SK-N-SH (cell line): ENCODE results near the gene DNAH14. TPM values are rescaled to one million over a fixed set of nuclear protein-coding genes. Genes with fewer than 3 reads are reported as not detected.

Experiments
- CTCF ChIA-PET: fragments of 300-600, 350-600 bp; formaldehyde crosslinking; extraction: SDS; loops from one replicate; lab custom pipeline; 2021; lab: Yijun Ruan, JAX
- POLR2A ChIA-PET: fragments of 350-600 bp; sonication (Branson Sonifier 250); formaldehyde crosslinking; extraction: SDS; loops from one replicate; lab custom pipeline; 2020; ENCODE audit warnings: antibody characterized with exemption, inconsistent platforms; lab: Yijun Ruan, JAX
- DNase-seq: peaks from one replicate; pipeline ENCODE4 v3.0.0; 2012
- H2AFZ ChIP-seq: fragments of 200-600 bp; sonication (generic); 2 replicates; pipeline ENCODE4 v1.8.1; 2016; ENCODE audit warnings: antibody characterized with exemption, mild to moderate bottlenecking, low read depth
- H3F3A ChIP-seq: fragments of 200-600 bp; sonication (generic); replicated peaks from 2 replicates; pipeline ENCODE3; 2016; ENCODE audit warnings: antibody characterized with exemption, mild to moderate bottlenecking; ENCODE audit not compliant: insufficient read depth
- H3K27ac ChIP-seq, 2 experiments: fragments of 200-500 bp in 1 of 2; fragments of 200-600 bp in 1 of 2; sonication (Bioruptor generic) in 1 of 2; sonication (generic), shearing (Covaris generic) in 1 of 2; 2 replicates each; pipeline versions ENCODE4 v1.5.1 to v1.6.1; 2014 to 2016; ENCODE audit warnings: low read depth in 2 of 2, inconsistent platforms in 1 of 2, low read length in 1 of 2, mild to moderate bottlenecking in 1 of 2, mixed read lengths in 1 of 2
- H3K27me3 ChIP-seq: fragments of 200-600 bp; sonication (generic), shearing (Covaris generic); 2 replicates; pipeline ENCODE4 v1.6.1; 2016; ENCODE audit warnings: mixed run types; ENCODE audit not compliant: insufficient read depth
- H3K36me3 ChIP-seq, 2 experiments: fragments of 200-500 bp in 1 of 2; fragments of 200-600 bp in 1 of 2; sonication (Bioruptor generic) in 1 of 2; sonication (generic) in 1 of 2; replicated peaks in 1 of 2; 2 replicates each; pipeline versions ENCODE3 to v1.5.1; 2014 to 2016; ENCODE audit warnings: low read length in 1 of 2, mild to moderate bottlenecking in 1 of 2; ENCODE audit not compliant: insufficient read depth in 2 of 2, control insufficient read depth in 1 of 2
- H3K4me1 ChIP-seq, 2 experiments: fragments of 200-500 bp in 1 of 2; fragments of 200-600 bp in 1 of 2; sonication (Bioruptor generic) in 1 of 2; sonication (generic), shearing (Covaris generic) in 1 of 2; 2 replicates each; pipeline versions ENCODE4 v1.5.1 to v1.6.1; 2014 to 2016; ENCODE audit warnings: low read depth in 1 of 2, low read length in 1 of 2, mixed run types in 1 of 2; ENCODE audit not compliant: insufficient read depth in 2 of 2, control insufficient read depth in 1 of 2
- H3K4me2 ChIP-seq: fragments of 200-600 bp; sonication (generic), shearing (Covaris generic); 2 replicates; pipeline ENCODE4 v1.6.1; 2017; ENCODE audit warnings: mixed run types
- H3K4me3 ChIP-seq, 2 experiments: fragments of 200-500 bp in 1 of 2; fragments of 200-600 bp in 1 of 2; sonication (Bioruptor generic) in 1 of 2; sonication (generic), shearing (Covaris generic) in 1 of 2; 2 replicates each; pipeline versions ENCODE4 v1.5.1 to v1.8.1; 2014 to 2016; ENCODE audit warnings: low read depth in 2 of 2, inconsistent platforms in 1 of 2, low read length in 1 of 2, mild to moderate bottlenecking in 1 of 2, mixed read lengths in 1 of 2, moderate library complexity in 1 of 2
- H3K79me2 ChIP-seq: fragments of 200-600 bp; sonication (generic); 2 replicates; pipeline ENCODE4 v1.8.1; 2017; ENCODE audit warnings: mild to moderate bottlenecking; ENCODE audit not compliant: insufficient read depth
- H3K9ac ChIP-seq: fragments of 200-600 bp; sonication (generic); 2 replicates; pipeline ENCODE4 v1.6.1; 2017; ENCODE audit warnings: mixed run types
- H3K9me2 ChIP-seq: fragments of 200-600 bp; sonication (generic); 2 replicates; pipeline ENCODE4 v1.6.1; 2017; ENCODE audit warnings: mixed run types
- H3K9me3 ChIP-seq: fragments of 200-600 bp; sonication (generic); 2 replicates; pipeline ENCODE4 v1.6.1; 2017; ENCODE audit warnings: mixed run types, mild to moderate bottlenecking, moderate library complexity
- H4K20me1 ChIP-seq: fragments of 200-600 bp; sonication (generic); 2 replicates; pipeline ENCODE4 v1.6.1; 2017; ENCODE audit warnings: mild to moderate bottlenecking, mixed run types; ENCODE audit not compliant: insufficient read depth
- CHD2 ChIP-seq: fragments of 150-350 bp; IDR thresholded peaks from 2 replicates; pipeline ENCODE4 v1.6.1; 2018; ENCODE audit warnings: low read length; ENCODE audit not compliant: partially characterized antibody
- ELF1 ChIP-seq: IDR thresholded peaks from 2 replicates; pipeline ENCODE4 v1.4.0; 2012
- EZH2phosphoT487 ChIP-seq: fragments of 200-600 bp; sonication (generic); IDR thresholded peaks from 2 replicates; pipeline ENCODE4 v1.6.1; 2017; ENCODE audit warnings: low read depth, mixed run types, mild to moderate bottlenecking, antibody characterized with exemption, moderate library complexity, borderline replicate concordance
- FOXM1 ChIP-seq: IDR thresholded peaks from 2 replicates; pipeline ENCODE4 v1.4.0; 2012; ENCODE audit warnings: low read depth, mild to moderate bottlenecking
- GABPA ChIP-seq: IDR thresholded peaks from 2 replicates; pipeline ENCODE4 v1.4.0; 2012; ENCODE audit warnings: low read depth, mild to moderate bottlenecking
- GATA2 ChIP-seq: sonication (generic); formaldehyde crosslinking; IDR thresholded peaks from 2 replicates; pipeline ENCODE4 v1.5.0; 2020; ENCODE audit warnings: mild to moderate bottlenecking, missing genetic modification reagents
- JUND ChIP-seq: IDR thresholded peaks from 2 replicates; pipeline ENCODE4 v1.4.0; 2012
- MAX ChIP-seq: IDR thresholded peaks from 2 replicates; pipeline ENCODE4 v1.4.0; 2012; ENCODE audit warnings: low read depth
- MXI1 ChIP-seq: IDR thresholded peaks from 2 replicates; pipeline ENCODE4 v1.6.1; 2012; ENCODE audit warnings: mild to moderate bottlenecking, low read depth, low read length, improper control_type of control experiment
- POLR2AphosphoS5 ChIP-seq: IDR thresholded peaks from 2 replicates; pipeline ENCODE4 v1.6.1; 2012; ENCODE audit warnings: low read depth, low read length
- REST ChIP-seq: IDR thresholded peaks from 2 replicates; pipeline ENCODE4 v1.6.1; 2012; ENCODE audit warnings: mild to moderate bottlenecking, low read depth, low read length, moderate library complexity
- TAF1 ChIP-seq: IDR thresholded peaks from 2 replicates; pipeline ENCODE4 v1.6.1; 2012; ENCODE audit warnings: low read depth, mild to moderate bottlenecking, low read length, moderate library complexity, borderline replicate concordance
- TEAD4 ChIP-seq: IDR thresholded peaks from 2 replicates; pipeline ENCODE4 v1.4.0; 2012; ENCODE audit warnings: mild to moderate bottlenecking, borderline replicate concordance; ENCODE audit not compliant: insufficient read depth
- WGBS: methylation state at CpG from one replicate; pipeline ENCODE4 v1.1.6; 2017; ENCODE audit warnings: low lambda C conversion rate; 5-methylcytosine and 5-hydroxymethylcytosine counted together
- polyA plus RNA-seq, 3 experiments: library from polyadenylated mRNA; depleted of rRNA; stranded (reverse); fragments of >200 nt; gene quantifications; 2 replicates each; pipeline ENCODE4 v1.2.3, GENCODE V29; 2012

The DNAH14 gene
- polyA plus RNA-seq, 1 of the 3 experiments (the other 2 are of a cell fraction) = 8.0 TPM

- no peak overlapping the region for H2AFZ ChIP-seq
- H3K9ac ChIP-seq = no peak overlapping the region
- H3K9me2 ChIP-seq = no peaks in the 10 kb centered on the region
- TF ChIP-seq EZH2phosphoT487 (no peak), TEAD4 (no peak), MAX (no peak), MXI1 (no peak), FOXM1 (no peak), CHD2 (no peak), REST (no peak), TAF1 (no peak), ELF1 (no peak), JUND (no peak), GATA2 (CRISPR knock-in tag) (no peak), POLR2AphosphoS5 (no peak)
- DNase-seq = no peak
- H3K9me3 ChIP-seq = no peaks in the 10 kb centered on the region
- H3K27me3 ChIP-seq = no peaks in the 10 kb centered on the region; the same call in 1 of the 2 replicates
- H3F3A ChIP-seq = no peaks in the 10 kb centered on the region
- no peaks in the 10 kb centered on the region for H3K36me3 ChIP-seq
- H3K4me3 ChIP-seq = no peak overlapping the region
- ChIA-PET CTCF (interaction anchor here (0.8 to 3.4 kb wide), 21 partner anchors 8 to 655 kb away, joined by 3 to 36 read pairs (median 7); no protein-coding TSS in a partner anchor), POLR2A (no interaction called here)
- no peak overlapping the region for H3K4me2 ChIP-seq
- H3K27ac ChIP-seq = no peak overlapping the region
- H3K4me1 ChIP-seq = no peaks in the 10 kb centered on the region
- no peaks in the 10 kb centered on the region for H3K79me2 ChIP-seq
- no peaks in the 10 kb centered on the region for H4K20me1 ChIP-seq
These were observed 390.4 kb downstream of the DNAH14 start for GRCh38 chr1:225319871-225320270.

GRCh38 chr1:225321784-225322183, 392.3 kb downstream of the DNAH14 start:
- H3K9me3 ChIP-seq = no peaks in the 10 kb centered on the region
- H3K9me2 ChIP-seq = no peaks in the 10 kb centered on the region
- 92% methylated on average over 4 of the region's 4 CpGs for WGBS
- ChIA-PET POLR2A (no interaction called here), CTCF (interaction anchor here (1.0 kb wide), 1 partner anchor 14 kb away, joined by 3 read pairs; no protein-coding TSS in a partner anchor)
- no peaks in the 10 kb centered on the region for H3K79me2 ChIP-seq
- no peak overlapping the region for H3K9ac ChIP-seq
- H3K36me3 ChIP-seq = no peaks in the 10 kb centered on the region
- H3K4me3 ChIP-seq = no peak overlapping the region
- no peak for TF ChIP-seq JUND
- TF ChIP-seq GABPA = no peak
- TF ChIP-seq REST = no peak
- no peak overlapping the region for H3K27ac ChIP-seq
- no peaks in the 10 kb centered on the region; the same call in 1 of the 2 replicates for H3K27me3 ChIP-seq
- H3K4me2 ChIP-seq = no peak overlapping the region
- H3F3A ChIP-seq = no peaks in the 10 kb centered on the region
- no peaks in the 10 kb centered on the region for H3K4me1 ChIP-seq
- no peak overlapping the region for H2AFZ ChIP-seq
- no peaks in the 10 kb centered on the region for H4K20me1 ChIP-seq
- DNase-seq = no peak
